Stimulated activated CD8-positive, alpha-beta memory T cell treated with anti-CD3 and anti-CD28 coated beads, Interleukin-15, amount 100 ng/mL, for 24 hours (primary cell): ENCODE data around the gene CTNNA2.
"Not testable (repeated sequence)": the region's sequence is repeated elsewhere in the genome, so short reads cannot be mapped to it uniquely, and the experiment has no call there.

Experiments used
- DNase-seq: peaks from one replicate; pipeline ENCODE4 v3.0.0-alpha.2; 2020; ENCODE audit warnings: low read depth

Gene CTNNA2

GRCh38 chr2:80149991-80150390 lies 637.1 kb downstream of the CTNNA2 start:
- DNase-seq, result no peak

DNA sequence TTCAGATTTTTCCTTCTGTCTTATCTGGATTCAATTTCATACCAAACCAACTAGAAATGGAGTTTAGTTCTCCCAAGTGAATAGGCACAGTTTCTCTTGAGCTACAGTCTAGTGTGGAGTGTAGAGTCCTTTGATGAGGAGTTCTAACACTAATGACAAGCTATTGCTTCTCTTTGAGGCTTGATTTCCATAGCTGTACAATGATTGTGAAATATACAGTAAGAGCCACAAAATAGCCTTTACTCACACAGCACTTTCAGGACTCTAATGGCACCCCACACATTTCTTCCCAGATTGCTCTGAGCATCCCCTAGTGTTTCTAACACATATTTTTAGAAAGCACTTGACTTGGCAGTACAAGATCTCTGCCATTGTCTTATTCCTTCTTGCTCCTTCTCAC lies 638.4 kb downstream of the CTNNA2 start:
- DNase-seq, result no peak

GRCh38 chr2:80151651-80152050 lies 638.8 kb downstream of the CTNNA2 start:
- DNase-seq, result no peak

GRCh38 chr2:80153151-80153550 lies 640.3 kb downstream of the CTNNA2 start:
- DNase-seq, result no peak

DNA sequence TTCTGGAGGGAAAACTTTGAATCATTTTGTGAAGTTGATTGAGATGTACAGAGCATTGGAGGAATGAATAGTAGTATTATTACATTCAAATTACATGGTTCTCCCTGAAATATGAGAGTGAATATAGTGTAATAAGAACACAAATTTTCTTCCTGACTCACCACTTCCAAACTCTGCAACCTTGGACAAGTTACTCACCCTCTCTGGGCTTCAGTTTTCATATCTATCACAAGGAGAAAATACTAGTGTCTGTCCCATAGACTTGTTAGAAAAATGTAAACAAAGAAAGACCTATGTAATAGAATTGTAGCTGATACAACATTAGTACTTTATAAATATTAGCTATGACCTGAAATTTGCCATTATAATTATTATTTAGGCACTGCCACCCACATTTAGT lies 640.9 kb downstream of the CTNNA2 start:
- DNase-seq, result no peak

- DNase-seq, result no peak
These were observed 641.5 kb downstream of the CTNNA2 start for GRCh38 chr2:80154231-80154915.

- DNase-seq, result no peak
These were observed 651.5 kb downstream of the CTNNA2 start for GRCh38 chr2:80164375-80164774.

DNA sequence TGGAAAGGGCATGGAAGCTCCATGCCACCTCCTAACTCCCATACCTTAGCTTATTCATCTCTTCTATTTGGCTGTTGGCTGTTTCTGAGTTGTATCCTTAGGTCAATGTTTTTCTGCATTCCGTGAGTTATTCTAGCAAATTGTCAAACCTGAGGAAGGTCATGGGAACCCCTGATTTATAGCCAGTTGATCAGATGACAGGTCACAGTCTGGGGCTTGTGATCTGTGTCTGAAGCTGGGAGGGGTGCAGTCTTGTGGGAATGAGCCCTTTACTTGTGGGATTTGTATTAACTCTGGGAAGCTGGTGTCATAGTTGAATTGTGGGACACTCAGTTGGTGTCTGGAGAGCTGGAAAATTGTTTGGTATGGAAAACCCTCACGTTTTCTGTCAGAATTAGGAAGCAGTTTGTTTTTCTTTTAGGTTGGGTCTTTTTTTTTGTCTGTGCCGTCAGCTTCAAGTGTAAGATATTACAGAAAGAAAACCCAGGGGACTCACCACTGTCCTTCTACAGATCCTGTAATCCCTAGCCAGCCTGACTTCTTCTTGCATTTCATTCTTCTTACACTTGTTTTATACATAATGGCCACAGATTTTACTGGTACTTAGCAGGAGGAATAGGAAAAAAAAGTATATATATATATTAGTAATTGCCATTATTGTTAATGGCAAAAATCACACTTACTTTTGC lies 653.8 kb downstream of the CTNNA2 start:
- DNase-seq, result no peak

DNA sequence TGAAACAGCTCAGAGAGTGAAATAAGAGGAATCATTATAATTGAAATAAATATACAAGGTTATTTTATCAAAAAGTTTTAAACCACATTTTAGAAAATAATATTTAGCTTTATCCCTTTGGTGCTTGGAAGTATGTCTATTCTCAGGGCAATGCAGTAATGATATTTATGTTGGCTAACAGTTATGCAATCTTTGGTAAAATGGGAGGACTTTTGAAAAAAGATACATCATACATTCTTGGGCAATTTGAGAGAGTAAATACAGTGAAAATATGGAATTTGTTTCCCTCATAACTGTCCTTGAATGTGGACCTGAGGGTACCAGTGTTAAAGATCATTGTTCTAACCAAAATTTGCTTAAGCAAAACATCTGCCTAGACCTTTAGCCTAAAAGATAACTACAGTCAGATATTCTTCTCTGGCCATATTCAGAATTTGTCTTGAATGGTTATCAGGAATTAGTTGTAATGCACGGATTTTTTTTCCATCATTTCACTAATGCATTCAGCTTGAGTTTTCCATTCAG lies 654.5 kb downstream of the CTNNA2 start:
- no peak for DNase-seq

DNA sequence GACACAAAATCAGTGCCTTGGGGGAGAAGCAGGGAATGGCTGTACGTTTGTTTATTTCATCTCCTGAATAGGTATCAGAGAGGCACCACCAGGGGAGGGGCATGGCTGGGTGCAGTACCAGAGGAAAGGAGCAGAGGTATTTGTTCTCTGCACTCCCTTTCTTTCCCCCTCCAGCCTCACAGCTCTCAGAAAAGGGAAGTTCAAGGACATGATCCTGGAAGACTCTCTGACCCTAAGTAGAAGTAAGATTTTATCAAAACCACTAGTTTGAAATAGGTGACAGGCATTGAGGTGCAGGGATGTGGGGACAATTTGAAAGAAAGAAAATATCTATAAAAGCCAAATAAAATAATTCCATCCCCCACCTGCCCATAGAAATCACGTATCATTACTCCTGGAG lies 655.2 kb downstream of the CTNNA2 start:
- DNase-seq, result no peak

GRCh38 chr2:80168801-80169200 lies 656.0 kb downstream of the CTNNA2 start:
- no peak for DNase-seq

- DNase-seq, result no peak
These were observed 657.2 kb downstream of the CTNNA2 start for GRCh38 chr2:80169811-80170594.

DNA sequence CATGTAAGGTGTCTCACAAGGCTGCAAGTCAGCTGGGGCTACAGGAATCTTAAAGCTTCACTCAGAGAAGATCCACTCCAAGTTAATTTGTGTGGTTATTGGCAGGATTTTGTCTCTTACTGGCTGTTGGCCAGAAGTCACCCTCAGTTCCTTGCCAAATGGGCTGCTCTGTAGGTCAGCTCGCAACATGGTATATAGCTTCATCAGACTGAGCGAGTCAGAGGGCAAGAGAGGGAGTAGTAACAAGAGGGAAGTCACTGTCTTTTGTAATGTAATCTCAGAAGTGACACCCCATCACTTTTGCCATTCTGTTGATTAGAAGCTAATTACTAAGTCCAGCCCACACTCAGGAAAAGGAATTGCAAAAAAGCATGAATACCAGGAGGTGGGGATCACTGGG lies 672.2 kb downstream of the CTNNA2 start:
- no peak for DNase-seq

DNA sequence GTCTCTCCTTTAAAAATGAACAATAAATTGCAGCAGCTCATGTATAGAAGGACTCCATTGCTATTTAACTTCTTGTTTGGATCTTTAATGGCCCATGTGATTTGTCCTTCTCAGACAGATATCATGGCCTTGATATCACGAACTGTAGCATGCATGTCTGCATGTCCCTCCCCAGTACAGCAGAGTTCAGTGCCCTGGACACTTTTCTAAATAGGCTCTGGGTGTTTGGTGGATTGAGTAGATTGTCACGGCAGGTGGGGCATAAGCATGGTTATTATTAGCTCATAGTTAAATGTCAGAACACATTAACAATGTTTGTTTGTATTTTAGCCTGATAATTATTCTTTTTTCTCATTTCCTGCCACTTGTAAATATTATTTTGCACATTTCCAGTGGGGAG lies 673.4 kb downstream of the CTNNA2 start:
- no peak for DNase-seq

DNA sequence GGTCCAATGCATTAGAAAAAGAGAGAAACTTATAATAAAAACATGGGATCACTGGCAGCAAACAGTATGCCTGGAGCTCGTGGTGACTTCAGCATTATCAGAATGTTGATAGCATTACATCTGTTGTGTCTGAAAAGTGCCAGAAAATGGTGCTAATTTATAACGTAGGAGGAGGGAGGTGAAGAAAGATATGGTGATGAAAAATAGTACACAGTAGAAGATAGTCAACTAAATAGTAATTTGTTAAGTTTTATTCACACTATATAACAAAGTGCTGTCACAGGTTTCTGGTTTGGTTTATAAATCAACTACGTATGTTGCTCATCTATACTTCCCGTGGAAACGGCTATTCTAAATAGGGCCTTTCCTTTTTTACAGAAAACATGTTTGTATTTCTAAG lies 674.3 kb downstream of the CTNNA2 start:
- no peak for DNase-seq

DNA sequence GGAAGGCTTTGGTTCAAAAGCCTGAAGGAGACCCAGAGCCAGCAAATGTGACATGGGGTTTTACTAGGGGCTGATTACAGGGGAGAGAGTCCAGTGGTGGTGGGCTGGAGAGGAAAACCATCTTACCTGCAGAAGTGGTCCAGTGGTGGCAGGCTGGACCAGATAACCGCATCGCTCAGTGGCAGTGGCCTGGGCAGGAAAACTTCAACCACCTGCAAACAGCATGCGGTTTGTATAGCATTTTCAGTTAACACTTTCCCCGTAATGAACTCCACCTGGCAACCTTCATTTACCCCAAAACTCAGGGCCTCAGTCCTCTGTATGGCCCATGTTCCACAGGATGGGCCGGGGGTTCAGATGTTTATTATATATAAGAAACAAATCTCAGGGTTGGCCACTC lies 677.3 kb downstream of the CTNNA2 start:
- no peak for DNase-seq

GRCh38 chr2:80193566-80193965 lies 680.7 kb downstream of the CTNNA2 start:
- DNase-seq, result no peak

DNA sequence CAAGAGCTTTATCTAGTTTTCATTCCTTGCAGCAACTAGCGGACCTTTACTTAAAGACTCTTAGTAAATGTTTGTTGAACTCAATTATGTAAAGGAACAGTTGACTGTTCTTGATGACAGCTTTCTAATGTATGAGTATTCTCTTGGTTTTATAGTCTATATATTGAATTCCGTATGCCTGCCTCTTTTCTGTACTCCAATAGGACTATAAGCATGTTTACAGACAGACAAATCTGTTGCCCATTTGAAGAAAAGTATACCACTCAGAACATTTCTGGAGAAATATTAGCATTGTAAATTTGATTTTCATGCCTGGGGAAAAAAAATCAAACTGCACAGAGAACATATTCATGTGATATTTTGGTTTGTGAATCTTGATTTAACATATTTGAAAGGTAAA lies 682.2 kb downstream of the CTNNA2 start:
- DNase-seq, result no peak

DNA sequence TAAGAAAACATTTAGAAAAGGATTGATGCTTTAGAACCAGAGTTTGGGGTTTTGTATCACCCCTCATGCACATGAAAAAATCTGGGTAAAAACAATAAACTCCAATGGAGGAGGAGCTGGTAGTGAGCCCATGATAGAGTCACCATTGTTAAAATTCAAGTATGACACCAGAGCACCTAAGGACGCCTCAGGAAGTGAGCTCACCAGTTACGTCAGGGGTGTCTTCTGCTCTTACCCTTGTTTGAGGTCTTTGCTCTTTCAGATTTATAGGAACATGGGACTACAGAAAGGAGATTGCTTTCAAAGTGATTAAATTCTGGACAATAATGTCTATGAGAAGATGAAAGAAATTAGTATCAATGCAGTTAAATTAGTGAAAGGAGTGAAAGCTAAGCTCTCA lies 685.2 kb downstream of the CTNNA2 start:
- DNase-seq, result no peak

DNA sequence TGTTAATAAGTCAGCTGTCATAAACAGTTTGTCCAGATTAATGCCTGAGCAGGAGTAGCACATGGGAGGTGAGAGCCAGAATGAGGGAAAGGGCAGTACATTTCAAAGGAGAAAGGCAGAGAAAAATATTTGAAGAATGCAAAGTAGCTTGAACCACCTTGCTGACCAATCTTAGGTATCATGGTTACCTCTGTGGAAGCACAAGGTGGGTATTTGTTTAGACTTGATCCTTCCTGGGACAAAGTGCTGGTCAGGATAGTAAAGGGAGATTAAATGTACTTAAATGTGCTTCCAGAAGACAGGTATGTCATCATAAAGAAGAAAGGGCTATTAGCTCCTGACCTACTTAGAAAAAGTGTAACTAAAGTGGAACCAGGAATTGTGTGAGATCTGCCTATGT lies 686.7 kb downstream of the CTNNA2 start:
- no peak for DNase-seq

DNA sequence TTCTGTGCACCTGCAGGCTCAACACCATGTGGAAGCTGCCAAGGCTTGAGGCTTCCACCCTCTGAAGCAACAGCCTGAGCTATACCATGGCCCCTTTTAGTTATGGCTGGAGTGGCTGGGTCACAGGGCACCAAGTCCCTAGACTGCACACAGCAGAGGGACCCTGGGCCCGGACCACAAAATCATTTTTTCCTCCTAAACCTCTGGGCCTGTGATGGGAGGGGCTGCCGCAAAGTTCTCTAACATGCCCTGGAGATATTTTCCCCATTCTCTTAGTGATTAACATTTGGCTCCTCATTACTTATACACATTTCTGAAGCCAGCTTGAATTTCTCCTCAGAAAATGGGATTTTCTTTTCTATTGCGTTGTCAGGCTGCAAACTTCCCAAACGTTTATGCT lies 691.1 kb downstream of the CTNNA2 start:
- not testable (repeated sequence) for DNase-seq

DNA sequence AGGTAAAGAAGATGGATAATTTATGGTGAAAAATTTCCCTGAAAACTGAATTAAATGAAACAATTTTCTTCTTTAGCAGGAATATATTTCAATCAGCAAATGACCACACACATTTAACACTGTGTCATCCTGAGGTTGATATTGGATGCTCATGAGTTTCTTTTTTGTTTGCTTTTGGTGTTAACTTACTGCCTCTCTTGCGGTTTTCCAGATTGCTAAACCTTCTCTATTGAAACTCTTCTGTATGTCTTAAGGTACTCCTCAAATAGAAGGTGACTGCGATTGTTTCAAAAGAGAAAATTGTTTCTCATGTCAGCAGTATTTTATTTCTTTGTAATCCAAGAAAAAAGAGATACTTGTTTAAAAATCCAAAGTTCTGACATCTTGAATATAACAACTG lies 692.6 kb downstream of the CTNNA2 start:
- DNase-seq, result no peak

DNA sequence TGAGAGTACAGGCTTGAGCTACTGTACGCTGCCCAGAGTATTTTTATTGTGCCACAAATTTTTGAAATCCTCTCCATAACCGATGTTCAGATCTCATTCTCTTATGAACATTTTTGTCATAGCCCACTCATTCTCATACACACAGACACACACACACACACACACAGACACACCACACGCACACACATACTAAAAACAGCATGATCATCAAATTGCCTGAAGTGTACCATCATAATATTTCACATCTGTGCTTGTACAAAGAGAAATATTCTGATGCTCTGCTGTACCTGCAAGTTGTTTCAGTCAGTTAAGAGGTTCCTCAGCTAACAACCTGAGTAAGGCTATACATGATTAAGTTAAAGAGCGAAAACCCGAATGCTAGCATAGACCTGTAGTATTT lies 696.6 kb downstream of the CTNNA2 start:
- no peak for DNase-seq
